PC-9 (cell line): ENCODE measurements around the gene SLC25A53. TPM values are rescaled to one million over a fixed set of nuclear protein-coding genes. Genes with fewer than 3 reads are reported as not detected.

Source experiments
- BruUV-seq: library from RNA; stranded (reverse); fragments of 400-500 nt; replicated peaks from 2 replicates; lab custom pipeline; 2021; lab: Mats Ljungman, UMichigan
- CTCF ChIA-PET: fragments of 300-600 bp; sonication (Branson Sonifier 250); formaldehyde crosslinking; loops from one replicate; lab custom pipeline; 2022; ENCODE audit warnings: antibody characterized with exemption; lab: Charles Lee
- POLR2A ChIA-PET: fragments of 300-600 bp; sonication (Branson Sonifier 250); formaldehyde crosslinking; loops from one replicate; lab custom pipeline; 2022; ENCODE audit warnings: antibody characterized with exemption; ENCODE audit not compliant: unreplicated experiment; lab: Charles Lee
- DNase-seq, 2 experiments: peaks; one replicate each; pipeline versions ENCODE4 v3.0.0 to v3.0.0-alpha.2; 2015 to 2022; ENCODE audit warnings: mixed read lengths in 1 of 2
- H2AFZ ChIP-seq: fragments of 200-600 bp; sonication (generic); 2 replicates; pipeline ENCODE4 v1.8.1; 2017; ENCODE audit warnings: antibody characterized with exemption
- H3F3A ChIP-seq: fragments of 200-600 bp; sonication (generic); 2 replicates; pipeline ENCODE4 v1.8.1; 2017; ENCODE audit warnings: antibody characterized with exemption, mild to moderate bottlenecking, low read depth; ENCODE audit not compliant: insufficient read depth
- H3K27ac ChIP-seq: fragments of 200-600 bp; sonication (generic); 2 replicates; pipeline ENCODE4 v1.6.1; 2016; ENCODE audit warnings: mixed run types
- H3K27me3 ChIP-seq: fragments of 200-600 bp; sonication (generic); 2 replicates; pipeline ENCODE4 v1.6.1; 2016; ENCODE audit warnings: low read depth, mixed run types; ENCODE audit not compliant: insufficient read depth
- H3K36me3 ChIP-seq: fragments of 200-600 bp; sonication (generic); 2 replicates; pipeline ENCODE4 v1.6.1; 2016; ENCODE audit warnings: low read depth, mixed run types
- H3K4me1 ChIP-seq: fragments of 200-600 bp; sonication (generic); replicated peaks from 2 replicates; pipeline ENCODE4 v1.6.1; 2016; ENCODE audit warnings: mixed run types; ENCODE audit not compliant: insufficient read depth
- H3K4me2 ChIP-seq: fragments of 200-600 bp; sonication (generic); 2 replicates; pipeline ENCODE4 v1.6.1; 2017; ENCODE audit warnings: mixed run types
- H3K4me3 ChIP-seq: fragments of 200-600 bp; sonication (generic); 2 replicates; pipeline ENCODE4 v1.6.1; 2016; ENCODE audit warnings: mixed run types
- H3K79me2 ChIP-seq: fragments of 200-600 bp; sonication (generic); 2 replicates; pipeline ENCODE4 v1.6.1; 2017; ENCODE audit warnings: low read depth, mixed run types
- H3K9me2 ChIP-seq: fragments of 200-600 bp; sonication (generic); 2 replicates; pipeline ENCODE4 v1.8.1; 2017; ENCODE audit warnings: mild to moderate bottlenecking; ENCODE audit not compliant: insufficient read depth
- H3K9me3 ChIP-seq: fragments of 200-600 bp; sonication (generic); 2 replicates; pipeline ENCODE4 v1.8.1; 2016; ENCODE audit warnings: low read depth; ENCODE audit not compliant: insufficient read depth
- H4K20me1 ChIP-seq: fragments of 200-600 bp; sonication (generic); 2 replicates; pipeline ENCODE4 v1.8.1; 2017; ENCODE audit not compliant: insufficient read depth
- EZH2 ChIP-seq: fragments of 200-600 bp; sonication (generic); IDR thresholded peaks from 2 replicates; pipeline ENCODE4 v1.8.0; 2017; ENCODE audit warnings: antibody characterized with exemption, low read depth
- intact Hi-C: fragments of 100-400 bp; cut with micrococcal nuclease; formaldehyde crosslinking; loops from one replicate; pipeline ENCODE4 v1.10.0; 2022; ENCODE audit not compliant: unreplicated experiment
- total RNA-seq: library from RNA; stranded (reverse); gene quantifications from 2 replicates; pipeline ENCODE4 v1.2.3, GENCODE V29; 2021
- TF ChIP-seq, protein P1 (sequence below): fragments of 200-600 bp; sonication (generic); conservative IDR thresholded peaks from 2 replicates; pipeline ENCODE4 v1.6.1; 2017; ENCODE audit warnings: mixed run types, antibody characterized with exemption, mild to moderate bottlenecking, moderate library complexity

The SLC25A53 gene
- total RNA-seq, 1 experiment from 2014 or later, result 6.4 TPM

DNA sequence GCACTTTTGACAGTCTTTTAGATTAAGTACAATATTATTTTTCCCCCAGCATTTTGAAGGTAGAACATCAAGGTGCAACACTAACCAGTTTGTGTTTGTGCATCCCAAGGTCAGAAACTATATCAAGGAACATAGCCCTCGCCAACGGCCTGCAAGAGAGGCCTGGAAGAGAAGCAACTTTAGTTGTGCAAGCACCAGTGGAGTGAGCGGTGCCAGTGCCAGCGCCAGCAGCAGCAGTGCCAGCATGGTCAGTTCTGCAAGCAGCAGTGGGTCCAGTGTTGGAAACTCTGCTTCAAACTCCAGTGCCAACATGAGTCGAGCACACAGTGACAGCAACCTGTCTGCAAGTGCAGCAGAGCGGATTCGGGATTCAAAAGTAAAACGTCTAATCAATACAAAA, 31.1 kb upstream of the SLC25A53 start:
- H3K4me3 ChIP-seq, result no peak overlapping the region
- TF ChIP-seq, protein P1, sequence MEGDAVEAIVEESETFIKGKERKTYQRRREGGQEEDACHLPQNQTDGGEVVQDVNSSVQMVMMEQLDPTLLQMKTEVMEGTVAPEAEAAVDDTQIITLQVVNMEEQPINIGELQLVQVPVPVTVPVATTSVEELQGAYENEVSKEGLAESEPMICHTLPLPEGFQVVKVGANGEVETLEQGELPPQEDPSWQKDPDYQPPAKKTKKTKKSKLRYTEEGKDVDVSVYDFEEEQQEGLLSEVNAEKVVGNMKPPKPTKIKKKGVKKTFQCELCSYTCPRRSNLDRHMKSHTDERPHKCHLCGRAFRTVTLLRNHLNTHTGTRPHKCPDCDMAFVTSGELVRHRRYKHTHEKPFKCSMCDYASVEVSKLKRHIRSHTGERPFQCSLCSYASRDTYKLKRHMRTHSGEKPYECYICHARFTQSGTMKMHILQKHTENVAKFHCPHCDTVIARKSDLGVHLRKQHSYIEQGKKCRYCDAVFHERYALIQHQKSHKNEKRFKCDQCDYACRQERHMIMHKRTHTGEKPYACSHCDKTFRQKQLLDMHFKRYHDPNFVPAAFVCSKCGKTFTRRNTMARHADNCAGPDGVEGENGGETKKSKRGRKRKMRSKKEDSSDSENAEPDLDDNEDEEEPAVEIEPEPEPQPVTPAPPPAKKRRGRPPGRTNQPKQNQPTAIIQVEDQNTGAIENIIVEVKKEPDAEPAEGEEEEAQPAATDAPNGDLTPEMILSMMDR, result no peak
- TF ChIP-seq EZH2, result no peak
- H3K36me3 ChIP-seq, result peaks cover under 1% of the 10 kb centered on the region; the same call in 1 of the 2 replicates
- no peaks in the 10 kb centered on the region for H4K20me1 ChIP-seq
- H3K4me1 ChIP-seq, result no peaks in the 10 kb centered on the region
- no peaks in the 10 kb centered on the region for H3K9me3 ChIP-seq
- no peak for DNase-seq
- no peak overlapping the region for H3K4me2 ChIP-seq
- no peak overlapping the region for H3K27ac ChIP-seq
- no peaks in the 10 kb centered on the region; the same call in 1 of the 2 replicates for H3K79me2 ChIP-seq
- ChIA-PET POLR2A (no interaction called here), CTCF (no interaction called here)
- H2AFZ ChIP-seq, result no peak overlapping the region
- no peaks in the 10 kb centered on the region for H3K27me3 ChIP-seq
- intact Hi-C loops, result no loop called here
- BruUV-seq, result no TSS peak
- no peaks in the 10 kb centered on the region for H3K9me2 ChIP-seq
- H3F3A ChIP-seq, result no peaks in the 10 kb centered on the region

DNA sequence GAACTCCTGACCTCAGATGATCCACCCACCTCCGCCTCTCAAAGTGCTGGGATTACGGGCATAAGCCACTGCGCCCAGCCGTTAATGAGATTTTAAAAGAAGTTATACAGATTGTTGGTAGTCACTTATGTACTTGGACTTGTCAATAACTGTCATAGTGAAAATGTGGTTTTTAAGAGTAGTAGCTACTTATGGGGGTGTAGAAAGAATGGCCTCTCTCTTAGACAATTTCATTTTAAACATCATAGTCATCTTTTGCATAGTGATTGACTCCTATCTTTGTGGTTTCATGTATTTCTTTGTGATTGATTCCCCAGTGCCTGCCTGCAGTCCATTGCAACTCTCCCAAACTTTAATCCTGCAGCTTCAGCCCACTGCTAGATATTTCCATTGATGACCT, 26.9 kb upstream of the SLC25A53 start:
- peaks cover 3% of the 10 kb centered on the region; the same call in 1 of the 2 replicates for H3K36me3 ChIP-seq
- no peak for TF ChIP-seq EZH2
- TF ChIP-seq, protein P1, result no peak
- H3K9me3 ChIP-seq, result no peaks in the 10 kb centered on the region
- no peak overlapping the region for H2AFZ ChIP-seq
- BruUV-seq, result no TSS peak
- no peaks in the 10 kb centered on the region for H3F3A ChIP-seq
- no peaks in the 10 kb centered on the region for H3K4me1 ChIP-seq
- no peaks in the 10 kb centered on the region for H3K27me3 ChIP-seq
- H3K4me2 ChIP-seq, result no peak overlapping the region
- H3K9me2 ChIP-seq, result no peaks in the 10 kb centered on the region
- POLR2A ChIA-PET, result interaction anchor here (0.6 kb wide), 1 partner anchor 395 kb away, joined by 4 read pairs; no protein-coding TSS in a partner anchor
- CTCF ChIA-PET, result no interaction called here
- H3K79me2 ChIP-seq, result peaks cover 12% of the 10 kb centered on the region
- no peak overlapping the region for H3K27ac ChIP-seq
- no peak for DNase-seq
- no peak overlapping the region for H3K4me3 ChIP-seq
- intact Hi-C loops, result no loop called here
- H4K20me1 ChIP-seq, result no peaks in the 10 kb centered on the region

GRCh38 chrX:104173841-104174240, 17.0 kb upstream of the SLC25A53 start:
- Histone ChIP-seq H3K27ac (no peak overlapping the region), H2AFZ (no peak overlapping the region), H4K20me1 (peaks cover 8% of the 10 kb centered on the region), H3K9me2 (no peaks in the 10 kb centered on the region), H3K36me3 (peaks cover 19% of the 10 kb centered on the region; the same call in 1 of the 2 replicates), H3K79me2 (peaks cover 54% of the 10 kb centered on the region), H3K9me3 (no peaks in the 10 kb centered on the region), H3F3A (no peaks in the 10 kb centered on the region), H3K27me3 (no peaks in the 10 kb centered on the region), H3K4me2 (no peak overlapping the region), H3K4me1 (peaks cover 5% of the 10 kb centered on the region; the same call in 1 of the 2 replicates), H3K4me3 (no peak overlapping the region)
- POLR2A ChIA-PET, result no interaction called here
- CTCF ChIA-PET, result no interaction called here
- DNase-seq, result no peak
- intact Hi-C loops, result no loop called here
- no TSS peak for BruUV-seq
- no peak for TF ChIP-seq EZH2
- TF ChIP-seq, protein P1, result no peak
